Stimulated activated CD8-positive, alpha-beta memory T cell treated with anti-CD3 and anti-CD28 coated beads, Interleukin-12 subunit alpha, Interleukin-12 subunit beta, amount 100 ng/mL, for 1 hour (primary cell): ENCODE data around the gene IL7R.
"Not testable (repeated sequence)": the region's sequence is repeated elsewhere in the genome, so short reads cannot be mapped to it uniquely, and the experiment has no call there.

Source experiments
- DNase-seq: peaks from one replicate; pipeline ENCODE4 v3.0.0-alpha.2; 2020; ENCODE audit warnings: low read depth

IL7R gene

GRCh38 chr5:35877655-35878054, 21.0 kb downstream of the IL7R start:
- no peak for DNase-seq

DNA sequence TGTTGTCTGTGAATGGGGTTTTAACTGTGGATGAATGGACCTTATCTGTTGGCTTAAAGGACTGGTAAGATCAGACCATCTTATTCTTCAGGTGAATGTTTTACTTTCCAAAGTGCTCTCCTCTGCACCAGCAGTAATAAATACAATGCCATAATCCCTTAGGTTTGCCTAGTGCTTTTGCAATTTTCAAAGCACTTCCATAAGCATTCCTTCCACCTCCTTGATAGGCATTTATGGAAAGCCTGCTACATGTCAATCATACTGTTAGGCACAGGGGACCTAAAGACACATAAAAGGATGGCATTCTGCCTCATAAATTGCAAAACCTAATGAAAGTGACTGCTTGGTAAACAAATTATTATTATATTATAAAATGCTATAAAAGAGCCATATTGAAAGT, 21.4 kb downstream of the IL7R start:
- no peak for DNase-seq

GRCh38 chr5:35879096-35879495, 22.4 kb downstream of the IL7R start:
- DNase-seq = no peak

DNA sequence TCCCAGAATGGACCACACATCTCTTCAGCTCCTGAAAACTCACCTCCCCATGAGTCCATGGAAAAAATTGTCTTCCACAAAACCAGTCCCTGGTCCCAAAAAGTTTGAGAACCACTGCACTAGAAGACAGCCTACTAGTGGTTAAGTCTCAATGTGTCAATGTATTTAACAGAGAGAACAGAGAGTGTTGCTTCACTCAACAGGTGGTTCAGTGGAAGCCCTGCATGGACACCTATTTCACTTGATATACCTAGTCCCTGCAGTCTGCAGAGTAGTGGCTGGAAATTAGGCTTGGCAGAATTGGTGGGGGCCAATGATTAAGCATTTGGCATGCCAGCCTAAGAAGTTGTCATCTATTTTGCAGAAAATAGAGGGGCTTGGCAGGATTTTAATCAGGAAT, 23.0 kb downstream of the IL7R start:
- no peak for DNase-seq

GRCh38 chr5:35880156-35880555, 23.5 kb downstream of the IL7R start:
- no peak for DNase-seq

DNA sequence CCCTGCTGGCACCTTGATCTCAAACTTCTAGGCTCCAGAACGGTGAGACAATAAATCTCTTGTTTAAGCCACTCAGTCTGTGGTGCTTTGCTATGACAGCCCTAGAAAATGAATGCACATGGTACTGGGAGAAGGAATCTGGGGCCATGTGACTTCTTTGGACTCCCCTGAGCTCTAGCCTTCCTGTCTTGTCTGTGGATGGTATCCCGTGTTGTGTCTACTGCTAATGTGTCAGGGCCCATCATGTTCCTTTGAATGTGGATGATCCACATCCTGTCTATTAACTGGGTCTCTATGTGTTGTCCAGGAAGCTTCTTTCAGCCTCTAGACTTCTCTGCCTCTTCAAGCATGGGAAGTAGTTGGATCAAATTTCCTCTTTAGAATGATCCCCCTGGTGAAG, 25.1 kb downstream of the IL7R start:
- no peak for DNase-seq

- DNase-seq = no peak
Observed at GRCh38 chr5:35884191-35884769, 27.6 kb downstream of the IL7R start.

DNA sequence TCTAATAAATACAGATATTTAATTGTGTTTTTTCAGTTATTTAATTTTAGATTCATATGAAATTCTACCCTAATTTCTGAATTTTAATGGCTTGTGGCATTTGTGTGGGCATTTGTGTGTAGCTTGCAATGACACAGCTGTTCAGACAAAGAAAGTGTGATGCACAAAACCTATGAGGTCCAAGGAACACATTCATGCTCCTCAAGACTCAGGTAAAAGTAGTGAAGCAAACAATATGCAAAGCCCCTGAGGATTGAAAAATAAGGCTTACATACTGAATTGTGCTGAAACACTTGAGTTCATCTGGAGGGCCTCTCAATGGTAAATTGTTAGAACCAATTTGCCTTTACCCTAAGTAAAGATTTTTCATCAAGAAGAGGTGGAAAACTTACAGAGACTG, 28.1 kb downstream of the IL7R start:
- DNase-seq = no peak

DNA sequence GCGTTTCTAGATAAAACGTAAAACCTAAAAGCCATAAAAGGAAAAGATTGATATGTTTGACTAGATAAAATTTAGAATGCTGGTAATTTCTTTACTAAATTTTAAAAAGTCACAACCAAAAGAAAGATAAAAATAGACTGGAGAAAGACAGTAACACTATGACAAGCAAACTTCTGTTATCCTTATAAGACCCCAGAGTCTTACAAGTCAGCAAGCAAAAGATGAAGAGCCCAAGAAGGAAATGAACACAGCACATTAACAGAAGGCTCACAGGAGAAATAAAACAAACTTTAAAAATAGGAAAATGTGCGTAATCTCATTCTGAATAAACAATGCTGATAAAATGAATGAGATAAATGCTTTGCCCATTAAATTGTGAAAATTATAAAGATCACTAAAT, 29.7 kb downstream of the IL7R start:
- DNase-seq = no peak

- no peak for DNase-seq
Observed at GRCh38 chr5:35887321-35888100, 30.8 kb downstream of the IL7R start.

- no peak for DNase-seq
Observed at GRCh38 chr5:35890021-35891020, 33.6 kb downstream of the IL7R start.

DNA sequence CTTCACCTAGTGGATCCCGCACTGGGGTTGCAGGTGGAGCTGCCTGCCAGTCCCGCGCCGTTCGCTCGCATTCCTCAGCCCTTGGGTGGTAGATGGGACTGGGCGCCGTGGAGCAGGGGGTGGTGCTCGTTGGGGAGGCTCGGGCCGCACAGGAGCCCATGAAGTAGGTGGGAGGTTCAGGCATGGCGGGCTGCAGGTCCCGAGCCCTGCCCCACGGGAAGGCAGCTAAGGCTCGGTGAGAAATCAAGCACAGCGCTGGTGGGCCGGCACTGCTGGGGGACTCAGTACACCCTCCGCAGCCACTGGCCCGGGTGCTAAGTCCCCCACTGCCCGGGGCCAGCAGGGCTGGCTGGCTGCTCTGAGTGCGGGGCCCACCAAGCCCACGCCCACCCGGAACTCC, 36.1 kb downstream of the IL7R start:
- not testable (repeated sequence) for DNase-seq

DNA sequence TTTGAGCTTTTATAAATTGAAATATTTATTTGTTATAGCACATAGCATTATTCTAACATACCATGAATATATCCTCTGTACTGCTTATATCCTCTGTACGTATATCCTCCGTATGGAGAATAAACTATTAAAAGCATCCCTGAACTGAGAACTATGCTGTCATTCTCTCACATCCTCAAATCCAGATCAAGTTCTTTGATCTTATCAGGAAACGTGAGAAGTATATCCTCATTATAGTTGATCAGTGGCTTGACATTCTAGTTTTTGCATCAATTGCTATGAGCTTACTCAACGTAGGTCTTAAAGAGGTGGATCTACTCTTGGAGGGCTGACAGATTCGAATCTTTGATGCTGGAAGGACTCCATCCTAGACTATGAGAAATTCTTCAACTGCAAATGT, 37.4 kb downstream of the IL7R start:
- no peak for DNase-seq

DNA sequence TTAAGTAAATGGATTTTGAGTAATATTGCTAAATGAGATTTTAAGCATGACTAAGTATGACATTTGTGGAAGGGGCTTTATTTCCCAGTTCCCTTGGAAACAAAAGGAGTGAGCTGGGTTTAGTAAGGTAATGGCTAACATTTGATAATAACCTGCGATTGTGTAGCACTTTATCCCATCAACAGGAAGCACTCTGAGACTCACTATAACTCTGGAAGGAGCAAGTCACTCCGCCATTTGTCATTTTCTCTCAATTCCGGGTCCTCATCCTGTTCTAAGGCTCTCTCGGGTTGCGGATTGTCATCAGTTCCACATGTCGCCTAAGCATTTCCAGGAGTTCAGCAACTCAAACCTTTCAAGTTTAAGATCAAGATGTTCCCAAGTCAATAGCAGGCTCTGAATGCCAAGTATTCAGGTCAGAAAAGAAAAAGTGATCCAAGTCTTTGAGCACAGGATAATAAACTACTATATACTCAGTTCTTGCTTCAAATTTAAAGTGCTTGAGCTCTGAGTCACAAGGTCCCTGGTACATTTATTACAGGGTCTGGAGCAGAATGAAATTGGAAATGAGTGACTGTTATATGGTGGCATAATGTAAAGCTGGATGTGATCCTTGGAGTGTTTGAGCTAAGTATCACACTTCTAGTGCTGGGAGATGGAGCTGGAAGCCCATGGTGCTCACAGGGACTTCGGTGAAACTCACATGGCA, 42.4 kb downstream of the IL7R start:
- no peak for DNase-seq

DNA sequence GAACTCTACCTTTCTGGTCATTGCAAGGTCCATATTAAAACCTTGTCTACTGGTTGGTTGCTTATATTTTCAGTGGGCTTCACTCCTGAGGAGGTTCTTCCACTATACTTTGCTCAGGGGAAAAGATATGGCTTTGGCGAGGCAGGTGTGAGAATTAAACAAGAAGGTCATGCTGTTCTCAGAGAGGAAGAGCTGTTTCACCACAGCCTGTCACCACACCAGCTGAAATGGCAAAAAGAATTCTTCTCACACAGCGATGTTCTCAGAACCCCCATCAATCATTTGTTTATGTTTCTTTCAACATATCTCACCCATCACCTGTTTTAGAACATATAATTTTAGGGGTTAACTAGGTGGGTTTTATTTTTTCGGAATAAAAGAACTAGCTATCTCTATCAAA, 43.1 kb downstream of the IL7R start:
- DNase-seq = no peak

GRCh38 chr5:35900972-35901695, 44.4 kb downstream of the IL7R start:
- DNase-seq = no peak

- DNase-seq = no peak
Observed at GRCh38 chr5:35902046-35902672, 45.5 kb downstream of the IL7R start.

DNA sequence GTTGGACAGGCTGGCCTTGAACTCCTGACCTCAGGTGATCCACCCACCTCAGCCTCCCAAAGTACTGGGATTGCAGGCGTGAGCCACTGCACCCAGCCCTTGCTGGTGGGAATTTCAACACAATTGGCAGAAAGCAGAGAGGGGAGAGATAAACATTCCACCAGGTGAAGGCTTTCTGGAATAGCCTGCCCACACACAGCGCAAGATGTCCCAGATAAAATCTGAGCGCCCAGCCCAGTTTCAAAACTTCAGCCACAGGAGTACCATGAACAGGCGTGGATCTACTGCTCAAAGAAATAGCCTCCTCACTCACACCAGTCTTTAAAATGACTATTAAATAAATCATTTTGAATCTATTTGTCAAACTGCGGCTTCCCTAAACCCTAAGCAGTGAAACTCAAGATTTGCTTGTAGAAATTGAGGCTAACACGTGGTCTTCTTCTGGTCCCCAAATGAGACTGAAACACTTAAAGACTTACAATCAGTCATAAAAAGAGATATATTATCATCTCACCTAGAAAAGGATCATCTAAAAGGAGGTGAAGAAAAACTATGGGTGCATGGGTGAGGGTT, 47.0 kb downstream of the IL7R start:
- DNase-seq = no peak

GRCh38 chr5:35904443-35905132, 47.9 kb downstream of the IL7R start:
- no peak for DNase-seq

GRCh38 chr5:35908228-35908627, 51.5 kb downstream of the IL7R start:
- no peak for DNase-seq
